ENCODE measurements around the gene CCPG1.

Gene CCPG1

GRCh38 chr15:55343168-55343567, 65.0 kb downstream of the CCPG1 start:
- no peak overlapping the region for H3K14ac ChIP-seq (ENCODE audit: low read length)
- H3K36me3 ChIP-seq (replicated peaks in 1 of 2; ENCODE audit: control insufficient read depth in 2 of 2, insufficient read depth in 2 of 2, low read length in 2 of 2): no peaks in the 10 kb centered on the region
- no peak overlapping the region for H4K8ac ChIP-seq (ENCODE audit: low read depth, low read length)
- no peak overlapping the region for H3K4me3 ChIP-seq (ENCODE audit: low read length in 2 of 2)
- H3K18ac ChIP-seq (ENCODE audit: low read length): no peak overlapping the region
- no peak overlapping the region for H2BK15ac ChIP-seq (ENCODE audit: low read length)
- no peak overlapping the region for H2BK5ac ChIP-seq (ENCODE audit: low read length)
- no peaks in the 10 kb centered on the region for H3K9me3 ChIP-seq (replicated peaks in 1 of 2; ENCODE audit: control insufficient read depth in 2 of 2, insufficient read depth in 1 of 2, low read depth in 1 of 2, low read length in 2 of 2)
- no peak overlapping the region for H3K9ac ChIP-seq (ENCODE audit: low read depth, low read length, poor library complexity)
- H3K27me3 ChIP-seq (ENCODE audit: control insufficient read depth in 3 of 3, insufficient read depth in 3 of 3, low read depth in 1 of 3, low read length in 3 of 3): no peaks in the 10 kb centered on the region
- no peak overlapping the region for H3K4ac ChIP-seq (ENCODE audit: low read length)
- no peak overlapping the region for H3K23ac ChIP-seq (ENCODE audit: low read depth, low read length, poor library complexity)
- H2AK5ac ChIP-seq (ENCODE audit: low read depth, low read length): no peak overlapping the region
- H3K79me1 ChIP-seq (ENCODE audit: low read depth, low read length): no peaks in the 10 kb centered on the region
- no peak overlapping the region for H2BK120ac ChIP-seq (ENCODE audit: low read depth, low read length)
- no peak overlapping the region for H3K27ac ChIP-seq (replicated peaks; ENCODE audit: low read length)
- no peak overlapping the region for H3K4me2 ChIP-seq (ENCODE audit: insufficient read depth, low read length, poor library complexity, severe bottlenecking)
- H4K91ac ChIP-seq (ENCODE audit: low read depth, low read length, poor library complexity): no peak overlapping the region
- peaks cover 0 to 4% of the 10 kb centered on the region in 2 donors for H3K4me1 ChIP-seq (ENCODE audit: control insufficient read depth in 2 of 2, insufficient read depth in 1 of 2, low read depth in 1 of 2, low read length in 2 of 2)
- no peak for DNase-seq (ENCODE audit: low spot score)
- H2BK12ac ChIP-seq (ENCODE audit: low read length): no peak overlapping the region
- WGBS, 2 donors (ENCODE audit: extremely low coverage in 2 of 2, insufficient read length in 2 of 2, insufficient replicate concordance in 1 of 2): no CpG with 5 or more reads among the region's 2 CpGs
- H2AFZ ChIP-seq (ENCODE audit: low read length): peak overlapping the region; percentile 31

- no peak overlapping the region for H3K27ac ChIP-seq (replicated peaks; ENCODE audit: low read length)
- no peak overlapping the region for H2BK15ac ChIP-seq (ENCODE audit: low read length)
- H3K4me3 ChIP-seq (ENCODE audit: low read length in 2 of 2): no peak overlapping the region
- H3K4me2 ChIP-seq (ENCODE audit: insufficient read depth, low read length, poor library complexity, severe bottlenecking): no peak overlapping the region
- no peak overlapping the region for H3K14ac ChIP-seq (ENCODE audit: low read length)
- H3K79me1 ChIP-seq (ENCODE audit: low read depth, low read length): no peaks in the 10 kb centered on the region
- H3K18ac ChIP-seq (ENCODE audit: low read length): no peak overlapping the region
- H3K4me1 ChIP-seq (ENCODE audit: control insufficient read depth in 2 of 2, insufficient read depth in 1 of 2, low read depth in 1 of 2, low read length in 2 of 2): peaks cover 0 to 3% of the 10 kb centered on the region in 2 donors
- H2AK5ac ChIP-seq (ENCODE audit: low read depth, low read length): no peak overlapping the region
- no peak overlapping the region for H2BK120ac ChIP-seq (ENCODE audit: low read depth, low read length)
- H3K36me3 ChIP-seq (replicated peaks in 1 of 2; ENCODE audit: control insufficient read depth in 2 of 2, insufficient read depth in 2 of 2, low read length in 2 of 2): no peaks in the 10 kb centered on the region
- DNase-seq (ENCODE audit: low spot score): no peak
- H3K27me3 ChIP-seq (ENCODE audit: control insufficient read depth in 3 of 3, insufficient read depth in 3 of 3, low read depth in 1 of 3, low read length in 3 of 3): no peaks in the 10 kb centered on the region
- no peak overlapping the region for H3K23ac ChIP-seq (ENCODE audit: low read depth, low read length, poor library complexity)
- H2AFZ ChIP-seq (ENCODE audit: low read length): no peak overlapping the region
- no peak overlapping the region for H3K4ac ChIP-seq (ENCODE audit: low read length)
- no peaks in the 10 kb centered on the region for H3K9me3 ChIP-seq (replicated peaks in 1 of 2; ENCODE audit: control insufficient read depth in 2 of 2, insufficient read depth in 1 of 2, low read depth in 1 of 2, low read length in 2 of 2)
- H4K8ac ChIP-seq (ENCODE audit: low read depth, low read length): no peak overlapping the region
- WGBS, 2 donors (ENCODE audit: extremely low coverage in 2 of 2, insufficient read length in 2 of 2, insufficient replicate concordance in 1 of 2): no CpG with 5 or more reads among the region's 1 CpG
- H2BK5ac ChIP-seq (ENCODE audit: low read length): no peak overlapping the region
- no peak overlapping the region for H2BK12ac ChIP-seq (ENCODE audit: low read length)
- H4K91ac ChIP-seq (ENCODE audit: low read depth, low read length, poor library complexity): no peak overlapping the region
- H3K9ac ChIP-seq (ENCODE audit: low read depth, low read length, poor library complexity): no peak overlapping the region
Observed at GRCh38 chr15:55337160-55337559, 71.0 kb downstream of the CCPG1 start.

- Histone ChIP-seq H3K79me1 (ENCODE audit: low read depth, low read length) (no peaks in the 10 kb centered on the region), H2BK12ac (ENCODE audit: low read length) (no peak overlapping the region), H3K4ac (ENCODE audit: low read length) (no peak overlapping the region), H3K9ac (ENCODE audit: low read depth, low read length, poor library complexity) (no peak overlapping the region), H3K14ac (ENCODE audit: low read length) (no peak overlapping the region), H3K23ac (ENCODE audit: low read depth, low read length, poor library complexity) (no peak overlapping the region), H4K91ac (ENCODE audit: low read depth, low read length, poor library complexity) (no peak overlapping the region), H3K9me3 (replicated peaks in 1 of 2; ENCODE audit: control insufficient read depth in 2 of 2, insufficient read depth in 1 of 2, low read depth in 1 of 2, low read length in 2 of 2) (no peaks in the 10 kb centered on the region), H4K8ac (ENCODE audit: low read depth, low read length) (no peak overlapping the region), H2BK15ac (ENCODE audit: low read length) (no peak overlapping the region), H3K18ac (ENCODE audit: low read length) (no peak overlapping the region), H3K27me3 (ENCODE audit: control insufficient read depth in 3 of 3, insufficient read depth in 3 of 3, low read depth in 1 of 3, low read length in 3 of 3) (no peaks in the 10 kb centered on the region), H3K4me2 (ENCODE audit: insufficient read depth, low read length, poor library complexity, severe bottlenecking) (no peak overlapping the region), H2AFZ (ENCODE audit: low read length) (no peak overlapping the region), H3K27ac (replicated peaks; ENCODE audit: low read length) (no peak overlapping the region), H2BK5ac (ENCODE audit: low read length) (no peak overlapping the region), H3K4me3 (ENCODE audit: low read length in 2 of 2) (no peak overlapping the region), H2BK120ac (ENCODE audit: low read depth, low read length) (no peak overlapping the region), H3K4me1 (ENCODE audit: control insufficient read depth in 2 of 2, insufficient read depth in 1 of 2, low read depth in 1 of 2, low read length in 2 of 2) (peaks cover 0 to 3% of the 10 kb centered on the region in 2 donors), H3K36me3 (replicated peaks in 1 of 2; ENCODE audit: control insufficient read depth in 2 of 2, insufficient read depth in 2 of 2, low read length in 2 of 2) (no peaks in the 10 kb centered on the region), H2AK5ac (ENCODE audit: low read depth, low read length) (no peak overlapping the region)
- no peak for DNase-seq (ENCODE audit: low spot score)
- no CpG with 5 or more reads among the region's 1 CpG for WGBS, 2 donors (ENCODE audit: extremely low coverage in 2 of 2, insufficient read length in 2 of 2, insufficient replicate concordance in 1 of 2)
Observed at GRCh38 chr15:55334997-55335396, 73.2 kb downstream of the CCPG1 start.

GRCh38 chr15:55334371-55334770, 73.8 kb downstream of the CCPG1 start:
- H3K18ac ChIP-seq (ENCODE audit: low read length): no peak overlapping the region
- H3K79me1 ChIP-seq (ENCODE audit: low read depth, low read length): no peaks in the 10 kb centered on the region
- H2AFZ ChIP-seq (ENCODE audit: low read length): no peak overlapping the region
- peaks cover 0 to 3% of the 10 kb centered on the region in 2 donors for H3K4me1 ChIP-seq (ENCODE audit: control insufficient read depth in 2 of 2, insufficient read depth in 1 of 2, low read depth in 1 of 2, low read length in 2 of 2)
- no peak overlapping the region for H3K14ac ChIP-seq (ENCODE audit: low read length)
- no peaks in the 10 kb centered on the region for H3K27me3 ChIP-seq (ENCODE audit: control insufficient read depth in 3 of 3, insufficient read depth in 3 of 3, low read depth in 1 of 3, low read length in 3 of 3)
- WGBS, 2 donors (ENCODE audit: extremely low coverage in 2 of 2, insufficient read length in 2 of 2, insufficient replicate concordance in 1 of 2): no CpG with 5 or more reads among the region's 5 CpGs
- H2BK120ac ChIP-seq (ENCODE audit: low read depth, low read length): no peak overlapping the region
- no peak overlapping the region for H3K9ac ChIP-seq (ENCODE audit: low read depth, low read length, poor library complexity)
- no peak overlapping the region for H2AK5ac ChIP-seq (ENCODE audit: low read depth, low read length)
- H3K4ac ChIP-seq (ENCODE audit: low read length): no peak overlapping the region
- H3K9me3 ChIP-seq (replicated peaks in 1 of 2; ENCODE audit: control insufficient read depth in 2 of 2, insufficient read depth in 1 of 2, low read depth in 1 of 2, low read length in 2 of 2): no peaks in the 10 kb centered on the region
- H2BK15ac ChIP-seq (ENCODE audit: low read length): no peak overlapping the region
- H4K91ac ChIP-seq (ENCODE audit: low read depth, low read length, poor library complexity): no peak overlapping the region
- no peaks in the 10 kb centered on the region for H3K36me3 ChIP-seq (replicated peaks in 1 of 2; ENCODE audit: control insufficient read depth in 2 of 2, insufficient read depth in 2 of 2, low read length in 2 of 2)
- H3K4me2 ChIP-seq (ENCODE audit: insufficient read depth, low read length, poor library complexity, severe bottlenecking): no peak overlapping the region
- DNase-seq (ENCODE audit: low spot score): no peak
- H3K4me3 ChIP-seq (ENCODE audit: low read length in 2 of 2): no peak overlapping the region
- H4K8ac ChIP-seq (ENCODE audit: low read depth, low read length): no peak overlapping the region
- H2BK5ac ChIP-seq (ENCODE audit: low read length): no peak overlapping the region
- no peak overlapping the region for H2BK12ac ChIP-seq (ENCODE audit: low read length)
- no peak overlapping the region for H3K23ac ChIP-seq (ENCODE audit: low read depth, low read length, poor library complexity)
- H3K27ac ChIP-seq (replicated peaks; ENCODE audit: low read length): no peak overlapping the region
